ENCODE results near the gene TTLL1.
"Not testable (repeated sequence)": the region's sequence is repeated elsewhere in the genome, so short reads cannot be mapped to it uniquely, and the experiment has no call there.

Gene TTLL1

GRCh38 chr22:43109921-43110443, 20.8 kb upstream of the TTLL1 start:
- peak; percentile 65 to 92 for DNase-seq

- DNase-seq = no peak
These were observed 20.3 kb upstream of the TTLL1 start for GRCh38 chr22:43109511-43109910.

GRCh38 chr22:43106302-43106701, 17.1 kb upstream of the TTLL1 start:
- no peak for DNase-seq

GRCh38 chr22:43104950-43105349, 15.8 kb upstream of the TTLL1 start:
- DNase-seq = not testable (repeated sequence)

GRCh38 chr22:43104056-43104625, 14.9 kb upstream of the TTLL1 start:
- DNase-seq = peak; percentile 70 to 79

- DNase-seq = no peak
These were observed 12.1 kb upstream of the TTLL1 start for GRCh38 chr22:43101306-43101705.

GRCh38 chr22:43100225-43100624, 11.0 kb upstream of the TTLL1 start:
- no peak for DNase-seq

GRCh38 chr22:43099095-43099494, 9.9 kb upstream of the TTLL1 start:
- DNase-seq = no peak

- DNase-seq = peak in 1 of 2 experiments; percentile 10
These were observed 9.2 kb upstream of the TTLL1 start for GRCh38 chr22:43098356-43098755.

- no peak for DNase-seq
These were observed 7.2 kb upstream of the TTLL1 start for GRCh38 chr22:43096420-43096819.

GRCh38 chr22:43094551-43094950, 5.4 kb upstream of the TTLL1 start:
- DNase-seq = no peak

GRCh38 chr22:43094085-43094484, 4.9 kb upstream of the TTLL1 start:
- DNase-seq = peak; percentile 6 to 15

GRCh38 chr22:43092085-43092484, 2.9 kb upstream of the TTLL1 start:
- peak; percentile 47 to 48 for DNase-seq

GRCh38 chr22:43090130-43090789, 1.1 kb upstream of the TTLL1 start:
- peak; percentile 97 to 98 for DNase-seq

GRCh38 chr22:43088627-43088983, 586 bp downstream of the TTLL1 start:
- no peak for DNase-seq

- no peak for DNase-seq
These were observed 3.3 kb downstream of the TTLL1 start for GRCh38 chr22:43085658-43086606.

- DNase-seq = no peak
These were observed 7.2 kb downstream of the TTLL1 start for GRCh38 chr22:43081968-43082367.

- DNase-seq = no peak
These were observed 8.6 kb downstream of the TTLL1 start for GRCh38 chr22:43080616-43081015.

- no peak for DNase-seq
These were observed 9.4 kb downstream of the TTLL1 start for GRCh38 chr22:43079742-43080141.

GRCh38 chr22:43078522-43078921, 10.7 kb downstream of the TTLL1 start:
- no peak for DNase-seq

- no peak for DNase-seq
These were observed 11.9 kb downstream of the TTLL1 start for GRCh38 chr22:43077121-43077877.

- DNase-seq = no peak
These were observed 22.3 kb downstream of the TTLL1 start for GRCh38 chr22:43066844-43067385.

GRCh38 chr22:43066134-43066533, 23.1 kb downstream of the TTLL1 start:
- no peak for DNase-seq
